Glomerular visceral epithelial cell (primary cell): ENCODE results near the gene MTRF1.

Source experiments
- DNase-seq: peaks from one replicate; pipeline ENCODE4 v3.0.0-alpha.2; 2016; ENCODE audit errors: extremely low spot score

The MTRF1 gene

GRCh38 chr13:41224113-41225110 lies 39.0 kb downstream of the MTRF1 start:
- peak; percentile 67 for DNase-seq

- DNase-seq: peak; percentile 63
Measured at GRCh38 chr13:41222259-41222852, 41.0 kb downstream of the MTRF1 start.

DNA sequence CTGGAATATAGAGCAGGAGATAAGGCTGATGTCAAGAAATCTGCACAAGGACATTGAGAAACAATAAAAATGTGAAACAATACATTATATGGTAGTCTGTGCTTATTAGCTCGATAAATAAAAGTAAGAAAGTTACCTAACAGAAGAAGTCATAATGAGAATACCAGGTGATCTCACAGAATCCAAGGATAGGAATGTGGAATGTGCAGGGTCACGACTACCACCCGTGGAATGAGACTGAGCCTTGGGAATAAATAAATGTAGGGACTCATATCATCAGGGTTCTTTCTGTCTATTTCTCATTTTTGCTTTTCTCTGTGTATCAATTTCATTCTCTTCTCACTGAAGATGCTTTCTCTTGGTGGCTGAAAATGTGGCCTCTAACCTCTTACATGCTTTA lies 43.0 kb downstream of the MTRF1 start:
- no peak for DNase-seq

GRCh38 chr13:41216160-41216559 lies 47.2 kb downstream of the MTRF1 start:
- no peak for DNase-seq

GRCh38 chr13:41213919-41214318 lies 49.5 kb downstream of the MTRF1 start:
- DNase-seq: no peak

DNA sequence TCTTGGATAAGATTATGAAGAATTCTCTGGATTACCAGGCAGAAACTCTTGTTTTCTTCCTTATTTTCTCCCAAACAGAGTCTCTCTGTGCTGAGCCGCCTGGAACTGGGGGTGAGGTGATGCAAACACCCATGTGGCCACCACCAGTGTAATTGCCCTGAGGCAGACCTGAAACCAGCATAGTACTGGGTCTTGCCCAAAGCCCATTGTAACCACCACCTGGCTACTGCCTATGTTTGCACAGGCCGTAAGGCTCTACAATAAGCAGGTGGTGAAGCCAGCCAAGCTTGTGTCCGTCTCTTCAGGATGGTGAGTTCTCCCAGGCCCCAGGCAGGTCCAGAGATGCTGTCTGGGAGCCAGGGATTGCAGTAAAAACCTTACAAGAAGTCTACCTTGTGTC lies 50.1 kb downstream of the MTRF1 start:
- no peak for DNase-seq

DNA sequence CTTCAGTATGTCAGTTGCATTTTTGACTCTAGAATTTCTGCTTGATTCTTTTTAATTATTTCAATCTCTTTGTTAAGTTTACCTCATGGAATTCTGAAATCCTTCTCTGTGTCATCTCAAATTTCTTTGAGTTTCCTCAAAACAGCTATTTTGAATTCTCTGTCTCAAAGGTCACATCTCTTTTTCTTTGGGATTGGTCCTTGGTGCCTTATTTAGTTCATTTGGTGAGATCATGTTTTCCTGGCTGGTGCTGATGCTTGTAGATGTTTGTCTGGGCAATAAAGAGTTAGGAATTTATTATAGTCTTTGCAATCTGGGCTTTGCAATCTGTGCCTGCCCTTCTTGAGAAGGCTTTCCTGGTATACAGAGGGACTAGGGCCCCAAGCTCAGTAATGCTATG lies 50.5 kb downstream of the MTRF1 start:
- no peak for DNase-seq

DNA sequence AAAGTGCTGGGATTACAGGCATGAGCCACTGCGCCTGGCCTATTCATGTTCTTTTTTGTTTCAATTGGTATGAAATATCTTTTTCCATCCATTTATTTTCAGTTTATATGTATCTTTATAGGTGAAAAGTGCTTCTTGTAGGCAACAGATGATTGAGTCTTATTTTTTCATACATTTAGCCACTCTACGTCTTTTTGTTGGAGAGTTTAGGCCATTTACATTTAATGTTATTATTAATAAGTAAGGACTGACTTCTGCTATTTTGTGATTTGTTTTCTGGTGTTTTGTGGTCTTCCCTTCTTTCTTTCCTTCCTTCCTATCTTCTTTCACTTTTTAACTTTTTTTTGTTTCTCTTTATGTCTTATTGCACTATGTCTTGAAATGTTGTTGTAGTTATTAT lies 52.3 kb downstream of the MTRF1 start:
- DNase-seq: no peak

- no peak for DNase-seq
Measured at GRCh38 chr13:41206467-41206866, 56.9 kb downstream of the MTRF1 start.

- DNase-seq: no peak
Measured at GRCh38 chr13:41203810-41204209, 59.6 kb downstream of the MTRF1 start.

DNA sequence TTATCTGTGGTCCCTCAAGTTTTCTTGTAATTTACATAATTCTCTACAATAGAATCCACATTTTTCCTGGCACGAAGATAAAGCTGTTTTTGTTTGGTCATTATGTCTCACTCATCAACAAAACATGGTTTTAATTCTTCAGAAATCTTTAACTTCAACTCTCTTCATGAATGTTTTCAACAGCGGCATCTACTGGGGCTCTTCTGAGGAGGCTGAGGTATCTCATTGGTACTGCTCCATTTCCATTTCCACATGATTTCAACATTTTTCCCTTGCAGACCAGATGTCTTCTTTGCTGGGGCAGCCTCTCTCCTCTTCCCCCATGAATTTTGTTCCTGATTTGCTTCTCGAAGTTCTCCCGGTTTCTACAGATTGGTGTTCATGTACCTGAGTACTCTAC lies 63.2 kb downstream of the MTRF1 start:
- no peak for DNase-seq

- DNase-seq: peak; percentile 31
Measured at GRCh38 chr13:41199526-41199925, 63.9 kb downstream of the MTRF1 start.

DNA sequence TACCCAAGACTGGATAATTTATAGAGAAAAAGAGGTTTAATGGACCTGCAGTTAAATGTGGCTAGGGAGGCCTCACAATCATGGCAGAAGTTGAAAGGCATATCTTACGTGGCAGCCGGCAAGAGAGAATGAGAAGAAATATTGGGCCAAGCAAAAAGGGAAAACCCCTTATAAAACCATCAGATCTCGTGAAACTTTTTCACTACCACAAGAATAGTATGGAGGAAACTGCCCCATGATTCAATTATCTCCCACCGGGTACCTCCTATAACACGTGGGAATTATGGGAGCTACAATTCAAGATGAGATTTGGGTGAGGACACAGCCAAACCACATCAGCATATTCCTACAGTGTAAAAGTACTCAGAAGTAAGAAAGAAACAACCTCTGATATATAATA lies 64.3 kb downstream of the MTRF1 start:
- DNase-seq: no peak

GRCh38 chr13:41196620-41197019 lies 66.8 kb downstream of the MTRF1 start:
- no peak for DNase-seq

GRCh38 chr13:41196011-41196410 lies 67.4 kb downstream of the MTRF1 start:
- DNase-seq: no peak

DNA sequence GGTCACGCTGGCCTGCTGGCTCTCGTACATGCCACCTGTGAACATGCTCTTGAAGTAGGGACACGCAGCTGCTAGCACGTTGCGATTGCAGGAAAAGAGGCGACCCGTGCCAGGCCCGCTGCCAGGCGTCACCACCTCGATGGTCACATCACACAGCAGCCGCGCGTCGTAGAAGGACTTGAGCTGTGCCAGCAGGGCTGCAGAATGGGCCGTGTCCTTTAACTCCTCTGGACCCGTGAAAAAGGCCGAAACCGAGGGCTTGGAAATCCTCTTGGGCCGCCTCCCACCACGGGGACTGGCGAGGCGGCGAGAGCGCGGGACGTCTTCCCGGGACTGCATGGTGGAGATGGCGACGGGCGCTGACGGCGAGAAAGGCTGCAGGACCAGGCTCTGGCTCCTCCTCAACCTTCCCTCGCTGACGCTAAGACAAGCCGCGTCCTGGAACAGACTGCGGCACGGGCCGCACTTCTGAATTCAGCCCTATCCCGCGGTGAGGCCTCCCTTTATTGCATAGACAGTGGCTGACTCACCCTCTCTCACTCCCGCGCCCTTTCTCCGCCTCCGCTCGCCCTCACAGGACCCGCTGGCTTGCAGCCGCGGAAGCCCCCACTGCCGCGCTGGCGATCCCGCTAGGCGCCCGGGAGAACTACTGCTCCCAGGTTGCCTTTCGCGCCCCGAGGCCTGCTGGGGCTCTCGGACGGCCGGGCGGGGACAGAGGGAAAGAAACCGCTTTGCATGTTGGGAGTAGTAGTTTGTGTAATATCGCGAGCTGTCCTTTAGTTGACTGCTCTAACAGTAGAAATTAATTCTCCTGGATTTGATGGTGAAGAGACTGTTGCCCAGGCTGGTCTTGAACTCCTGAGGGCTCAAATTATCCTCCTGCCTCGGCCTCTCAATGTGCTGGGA lies 69.2 kb downstream of the MTRF1 start, which contains the start of gene KBTBD7:
Gene KBTBD7 (minus strand): TSS at position 651 of the 906 bp plus-strand sequence. CDS start 312 bp downstream, at position 339.
- DNase-seq: peak; percentile 93

DNA sequence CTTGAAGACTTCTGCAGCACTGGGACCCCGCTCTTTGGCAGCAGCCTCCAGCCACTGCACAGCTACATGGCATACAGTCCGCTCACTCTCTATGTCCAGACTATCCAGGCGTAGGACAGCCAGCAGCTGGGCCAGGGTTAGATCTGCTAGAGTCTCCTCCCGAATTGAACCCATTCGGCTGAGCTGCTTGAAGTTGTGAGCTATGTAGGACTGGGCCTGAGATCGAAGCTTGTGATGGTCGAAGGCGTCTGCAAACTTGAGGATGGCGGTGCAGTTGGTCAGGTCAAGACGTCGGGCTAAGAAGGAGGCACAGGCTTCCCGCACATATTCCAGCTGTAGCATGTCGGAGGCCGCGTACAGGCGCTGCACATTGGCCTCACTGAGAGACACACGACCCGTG lies 69.9 kb downstream of the MTRF1 start:
- no peak for DNase-seq

- DNase-seq: no peak
Measured at GRCh38 chr13:41188584-41188983, 74.8 kb downstream of the MTRF1 start.

GRCh38 chr13:41186481-41186880 lies 76.9 kb downstream of the MTRF1 start:
- no peak for DNase-seq

GRCh38 chr13:41182231-41182630 lies 81.1 kb downstream of the MTRF1 start:
- no peak for DNase-seq

GRCh38 chr13:41179593-41180250 lies 83.7 kb downstream of the MTRF1 start:
- DNase-seq: no peak
